ENCODE measurements around the gene SLAMF6.

The SLAMF6 gene

GRCh38 chr1:160550572-160551034 is 27.5 kb upstream of the SLAMF6 start:
- DNase-seq (ENCODE audit: low read depth, low spot score): no peak
- H3K4me3 ChIP-seq (ENCODE audit: low read depth, low read length): no peak overlapping the region
- in situ Hi-C loops (cut with HindIII; ENCODE audit: low sequenced_read_pairs): no loop called here
- no peak for TF ChIP-seq CTCF (IDR thresholded peaks at IDR 0.05; ENCODE audit: low read depth, low read length)

- no peak for TF ChIP-seq CTCF (IDR thresholded peaks at IDR 0.05; ENCODE audit: low read depth, low read length)
- H3K4me3 ChIP-seq (ENCODE audit: low read depth, low read length): no peak overlapping the region
- in situ Hi-C loops (cut with HindIII; ENCODE audit: low sequenced_read_pairs): no loop called here
- no peak for DNase-seq (ENCODE audit: low read depth, low spot score)
These were observed 26.6 kb upstream of the SLAMF6 start for GRCh38 chr1:160549665-160550006.

- H3K4me3 ChIP-seq (ENCODE audit: low read depth, low read length): no peak overlapping the region
- no peak for TF ChIP-seq CTCF (IDR thresholded peaks at IDR 0.05; ENCODE audit: low read depth, low read length)
- no peak for DNase-seq (ENCODE audit: low read depth, low spot score)
- in situ Hi-C loops (cut with HindIII; ENCODE audit: low sequenced_read_pairs): no loop called here
These were observed 26.1 kb upstream of the SLAMF6 start for GRCh38 chr1:160548960-160549664.

GRCh38 chr1:160548183-160548582 is 25.1 kb upstream of the SLAMF6 start:
- TF ChIP-seq CTCF (IDR thresholded peaks at IDR 0.05; ENCODE audit: low read depth, low read length): no peak
- no peak overlapping the region for H3K4me3 ChIP-seq (ENCODE audit: low read depth, low read length)
- no peak for DNase-seq (ENCODE audit: low read depth, low spot score)
- in situ Hi-C loops (cut with HindIII; ENCODE audit: low sequenced_read_pairs): no loop called here

GRCh38 chr1:160547422-160547821 is 24.4 kb upstream of the SLAMF6 start:
- H3K4me3 ChIP-seq (ENCODE audit: low read depth, low read length): no peak overlapping the region
- no peak for TF ChIP-seq CTCF (IDR thresholded peaks at IDR 0.05; ENCODE audit: low read depth, low read length)
- DNase-seq (ENCODE audit: low read depth, low spot score): no peak
- in situ Hi-C loops (cut with HindIII; ENCODE audit: low sequenced_read_pairs): no loop called here

GRCh38 chr1:160546942-160547341 is 23.9 kb upstream of the SLAMF6 start:
- H3K4me3 ChIP-seq (ENCODE audit: low read depth, low read length): no peak overlapping the region
- in situ Hi-C loops (cut with HindIII; ENCODE audit: low sequenced_read_pairs): no loop called here
- no peak for TF ChIP-seq CTCF (IDR thresholded peaks at IDR 0.05; ENCODE audit: low read depth, low read length)
- no peak for DNase-seq (ENCODE audit: low read depth, low spot score)

Measured in astrocyte of the spinal cord (primary cell).